Measurements from ENCODE around the gene EIF3B.

Gene EIF3B

DNA sequence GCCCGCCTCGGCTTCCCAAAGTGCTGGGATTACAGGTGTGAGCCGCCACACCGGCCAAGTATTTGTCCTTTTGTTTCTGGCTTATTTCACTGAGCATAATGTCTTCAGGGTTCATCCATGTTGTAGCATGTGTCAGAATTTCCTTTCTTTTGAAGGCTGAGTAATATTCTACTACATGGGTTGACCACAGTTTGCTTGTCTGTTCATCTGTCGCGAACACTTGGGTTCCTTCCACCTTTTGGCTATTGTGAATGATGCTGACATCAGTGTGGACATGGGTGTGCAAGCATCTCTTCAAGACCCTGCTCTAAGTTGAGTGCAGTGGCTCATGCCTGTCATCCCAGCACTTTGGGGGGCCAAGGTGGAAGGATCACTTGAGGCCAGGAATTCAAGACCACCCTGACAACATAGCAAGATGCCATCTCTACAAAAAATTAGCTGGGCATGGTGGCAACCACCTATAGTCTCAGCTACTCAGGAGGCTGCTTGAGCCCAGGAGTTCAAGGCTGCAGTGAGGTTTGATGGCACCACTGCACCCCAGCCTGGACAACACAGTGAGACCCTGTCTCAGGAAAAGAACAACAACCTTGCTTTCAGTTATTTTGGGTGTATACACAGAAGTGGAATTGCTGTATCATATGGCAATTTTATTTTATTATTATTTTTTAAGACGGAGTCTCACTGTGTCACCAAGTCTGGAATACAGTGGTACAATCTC is 65.7 kb downstream of the EIF3B start:
- TF ChIP-seq POLR2AphosphoS5 (IDR thresholded peaks at IDR 0.05; ENCODE audit: low read depth, low read length): no peak
- TF ChIP-seq PAX5 (IDR thresholded peaks at IDR 0.05; ENCODE audit: insufficient read depth, low read length, severe bottlenecking): no peak
- TF ChIP-seq TAF1 (IDR thresholded peaks at IDR 0.05; ENCODE audit: low read depth, low read length): no peak
- FAIRE-seq: no peak

DNA sequence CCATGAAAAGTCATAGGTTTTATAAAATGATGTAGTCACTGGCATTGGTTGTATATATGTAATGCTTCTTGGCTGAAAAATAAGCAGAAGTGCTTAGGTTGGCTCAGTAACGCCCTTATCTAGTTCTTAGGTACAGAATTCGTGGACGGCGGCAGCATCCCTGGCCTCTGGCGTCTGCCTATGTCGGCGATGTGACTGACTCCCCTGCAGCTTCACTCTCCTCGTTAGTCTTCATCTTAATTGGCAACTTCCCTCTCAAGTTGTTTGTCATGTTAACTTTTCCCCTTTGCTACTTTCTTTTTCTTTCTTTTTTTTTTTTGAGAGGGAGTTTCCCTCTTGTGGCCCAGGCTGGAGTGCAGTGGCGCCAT is 67.3 kb downstream of the EIF3B start:
- FAIRE-seq (no peak), DNase-seq (ENCODE audit: insufficient read length, low spot score) (no peak)
- TF ChIP-seq POU2F2 (IDR thresholded peaks at IDR 0.05; ENCODE audit: low read depth, low read length) (no peak), POLR2AphosphoS5 (IDR thresholded peaks at IDR 0.05; ENCODE audit: low read depth, low read length) (no peak), POLR2A (IDR thresholded peaks at IDR 0.05; ENCODE audit: low read depth, low read length) (no peak), PAX5 (IDR thresholded peaks at IDR 0.05; ENCODE audit: insufficient read depth, low read length, severe bottlenecking) (no peak), SPI1 (IDR thresholded peaks at IDR 0.05; ENCODE audit: low read depth, low read length) (no peak), TAF1 (IDR thresholded peaks at IDR 0.05; ENCODE audit: low read depth, low read length) (no peak)

More for the DNA sequence above, 65.7 kb downstream of the EIF3B start:
- no peak for DNase-seq (ENCODE audit: insufficient read length, low spot score)

DNA sequence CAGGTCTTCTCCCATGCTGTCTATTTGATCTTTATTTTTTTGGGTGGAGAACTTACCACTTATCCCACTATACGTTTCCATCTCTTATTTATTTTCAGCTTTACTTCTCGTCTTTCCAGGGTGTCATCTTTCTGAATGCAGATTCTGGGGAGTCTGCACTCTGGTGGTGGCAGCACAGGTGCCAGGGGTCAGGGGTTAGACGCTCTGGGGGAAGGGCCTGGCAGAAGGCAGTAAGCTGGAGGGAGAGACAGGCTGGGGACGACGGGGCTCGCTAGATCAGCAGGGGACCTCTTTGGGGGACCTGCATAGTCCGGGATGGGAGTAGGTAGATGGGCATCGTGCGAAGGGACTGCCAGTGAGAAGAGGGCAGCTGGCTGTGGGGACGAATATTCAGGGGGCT is 71.1 kb downstream of the EIF3B start:
- DNase-seq (ENCODE audit: insufficient read length, low spot score): no peak
- FAIRE-seq: no peak
- no peak for TF ChIP-seq POLR2A (IDR thresholded peaks at IDR 0.05; ENCODE audit: low read depth, low read length)
- TF ChIP-seq POU2F2 (IDR thresholded peaks at IDR 0.05; ENCODE audit: low read depth, low read length): no peak
- no peak for TF ChIP-seq POLR2AphosphoS5 (IDR thresholded peaks at IDR 0.05; ENCODE audit: low read depth, low read length)
- TF ChIP-seq SPI1 (IDR thresholded peaks at IDR 0.05; ENCODE audit: low read depth, low read length): no peak
- no peak for TF ChIP-seq TAF1 (IDR thresholded peaks at IDR 0.05; ENCODE audit: low read depth, low read length)
- no peak for TF ChIP-seq PAX5 (IDR thresholded peaks at IDR 0.05; ENCODE audit: insufficient read depth, low read length, severe bottlenecking)
